SK-N-SH treated with all-trans-retinoic acid at 6 μM for 48 hours (cell line): Measurements from ENCODE around the gene ZSCAN5C.
"Not testable (repeated sequence)": the region's sequence is repeated elsewhere in the genome, so short reads cannot be mapped to it uniquely, and the experiment has no call there.

Source experiments
- BACH2 ChIP-seq: fragments of 250-450 bp; sonication (Bioruptor Pico); IDR thresholded peaks from 2 replicates; pipeline ENCODE4 v1.9.0; 2021; ENCODE audit warnings: mild to moderate bottlenecking, borderline replicate concordance
- CSDC2 ChIP-seq: fragments of 250-450 bp; sonication (Bioruptor Pico); IDR thresholded peaks from 2 replicates; pipeline ENCODE4 v1.5.0; 2020; ENCODE audit warnings: mild to moderate bottlenecking, moderate library complexity
- ESRRG ChIP-seq: fragments of 250-450 bp; sonication (Bioruptor Pico); IDR thresholded peaks from 2 replicates; pipeline ENCODE4 v1.6.1; 2021; ENCODE audit warnings: mild to moderate bottlenecking
- PATZ1 ChIP-seq: fragments of 250-450 bp; sonication (Bioruptor Pico); IDR thresholded peaks from 2 replicates; pipeline ENCODE4 v1.8.0; 2020; ENCODE audit warnings: mild to moderate bottlenecking, moderate library complexity, borderline replicate concordance
- PPARA ChIP-seq: fragments of 250-450 bp; sonication (Bioruptor Pico); IDR thresholded peaks from 2 replicates; pipeline ENCODE4 v1.5.0; 2020; ENCODE audit warnings: mild to moderate bottlenecking, borderline replicate concordance
- SNAI2 ChIP-seq: fragments of 250-450 bp; sonication (Bioruptor Pico); IDR thresholded peaks from 2 replicates; pipeline ENCODE4 v1.5.0; 2020; ENCODE audit warnings: mild to moderate bottlenecking, moderate library complexity
- TCF4 ChIP-seq: fragments of 250-450 bp; sonication (Bioruptor Pico); IDR thresholded peaks from 2 replicates; pipeline ENCODE4 v1.8.0; 2021; ENCODE audit warnings: mild to moderate bottlenecking, moderate library complexity, borderline replicate concordance
- TOX ChIP-seq: fragments of 250-450 bp; sonication (Bioruptor Pico); IDR thresholded peaks from 2 replicates; pipeline ENCODE4 v1.8.0; 2021; ENCODE audit warnings: mild to moderate bottlenecking, moderate library complexity, borderline replicate concordance
- ZFP30 ChIP-seq: fragments of 450-650 bp; formaldehyde crosslinking; IDR thresholded peaks from 2 replicates; pipeline ENCODE4 v1.5.0; 2022; ENCODE audit warnings: mild to moderate bottlenecking, moderate library complexity
- ZNF565 ChIP-seq: fragments of 450-650 bp; formaldehyde crosslinking; conservative IDR thresholded peaks from 2 replicates; pipeline ENCODE4 v1.5.0; 2020; ENCODE audit warnings: low read depth, mild to moderate bottlenecking, moderate library complexity
- ZNF70 ChIP-seq: fragments of 450-650 bp; formaldehyde crosslinking; IDR thresholded peaks from 2 replicates; pipeline ENCODE4 v1.5.0; 2020; ENCODE audit warnings: mild to moderate bottlenecking, moderate library complexity
- ZNF8 ChIP-seq: fragments of 450-650 bp; formaldehyde crosslinking; IDR thresholded peaks from 2 replicates; pipeline ENCODE4 v1.5.0; 2020; ENCODE audit warnings: mild to moderate bottlenecking, moderate library complexity
- TF ChIP-seq, protein P1 (sequence below): fragments of 250-450 bp; sonication (Bioruptor Pico); IDR thresholded peaks from 2 replicates; pipeline ENCODE4 v1.5.1; 2020; ENCODE audit warnings: low read depth, mild to moderate bottlenecking, moderate library complexity

DNA sequence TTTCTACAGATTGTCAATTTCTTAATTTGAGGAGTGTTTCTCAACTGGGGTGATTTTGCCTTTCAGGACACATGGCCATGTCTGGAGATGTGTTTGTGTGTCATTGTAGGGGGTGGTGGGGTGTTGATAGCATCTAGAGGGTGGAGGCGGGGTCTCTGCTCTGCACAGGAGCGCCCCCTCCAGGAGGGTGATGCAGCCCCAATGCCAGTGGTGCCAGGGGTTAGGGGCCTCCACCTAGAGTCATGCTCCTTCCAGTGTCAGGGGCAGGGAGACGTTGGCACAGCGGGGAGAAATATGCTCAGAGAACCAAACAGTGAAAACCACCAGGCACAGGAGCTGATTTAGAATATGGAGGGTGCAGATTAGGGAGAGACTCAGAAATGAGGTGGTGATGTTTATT lies 43.7 kb downstream of the ZSCAN5C start:
- TF ChIP-seq, protein P1, sequence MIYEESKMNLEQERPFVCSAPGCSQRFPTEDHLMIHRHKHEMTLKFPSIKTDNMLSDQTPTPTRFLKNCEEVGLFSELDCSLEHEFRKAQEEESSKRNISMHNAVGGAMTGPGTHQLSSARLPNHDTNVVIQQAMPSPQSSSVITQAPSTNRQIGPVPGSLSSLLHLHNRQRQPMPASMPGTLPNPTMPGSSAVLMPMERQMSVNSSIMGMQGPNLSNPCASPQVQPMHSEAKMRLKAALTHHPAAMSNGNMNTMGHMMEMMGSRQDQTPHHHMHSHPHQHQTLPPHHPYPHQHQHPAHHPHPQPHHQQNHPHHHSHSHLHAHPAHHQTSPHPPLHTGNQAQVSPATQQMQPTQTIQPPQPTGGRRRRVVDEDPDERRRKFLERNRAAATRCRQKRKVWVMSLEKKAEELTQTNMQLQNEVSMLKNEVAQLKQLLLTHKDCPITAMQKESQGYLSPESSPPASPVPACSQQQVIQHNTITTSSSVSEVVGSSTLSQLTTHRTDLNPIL (CRISPR knock-in tag) = not testable (repeated sequence)
- TF ChIP-seq ZNF70; PATZ1 (CRISPR knock-in tag); ESRRG (CRISPR knock-in tag); ZNF565; ZNF8 (CRISPR knock-in tag); BACH2 (CRISPR knock-in tag); TCF4 (CRISPR knock-in tag); ZFP30 (CRISPR knock-in tag); PPARA (CRISPR knock-in tag); SNAI2 (CRISPR knock-in tag); TOX; CSDC2 (CRISPR knock-in tag): not testable (repeated sequence)
